HG03045 (cell line): Measurements from ENCODE around the gene RABGAP1L.
"Not testable (repeated sequence)": the region's sequence is repeated elsewhere in the genome, so short reads cannot be mapped to it uniquely, and the experiment has no call there.

Experiments
- ATAC-seq: cut with Tn5 transposase; IDR thresholded peaks from one replicate; pipeline ENCODE4 v1.9.1; 2021; ENCODE audit warnings: mild to moderate bottlenecking, moderate library complexity; ENCODE audit not compliant: unreplicated experiment

RABGAP1L gene

DNA sequence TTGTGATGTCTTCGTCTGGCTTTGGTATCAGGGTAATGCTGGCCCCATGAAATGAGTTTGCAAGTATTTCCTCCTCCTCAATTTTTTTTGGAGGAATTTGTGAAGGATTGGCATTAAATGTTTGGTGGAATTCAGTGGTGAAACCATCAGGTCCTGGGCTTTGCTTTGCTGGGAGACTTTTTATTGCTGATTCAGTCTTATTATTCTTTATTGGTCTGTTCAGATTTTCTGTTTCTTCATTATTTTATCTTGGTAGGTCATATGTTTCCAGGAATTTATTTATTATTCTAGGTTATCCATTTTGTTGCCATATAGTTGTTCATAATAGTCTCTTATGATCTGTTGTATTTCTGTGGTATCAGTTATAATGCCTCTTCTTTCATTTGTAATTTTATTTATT, 126.7 kb downstream of the RABGAP1L start:
- ATAC-seq = no peak

DNA sequence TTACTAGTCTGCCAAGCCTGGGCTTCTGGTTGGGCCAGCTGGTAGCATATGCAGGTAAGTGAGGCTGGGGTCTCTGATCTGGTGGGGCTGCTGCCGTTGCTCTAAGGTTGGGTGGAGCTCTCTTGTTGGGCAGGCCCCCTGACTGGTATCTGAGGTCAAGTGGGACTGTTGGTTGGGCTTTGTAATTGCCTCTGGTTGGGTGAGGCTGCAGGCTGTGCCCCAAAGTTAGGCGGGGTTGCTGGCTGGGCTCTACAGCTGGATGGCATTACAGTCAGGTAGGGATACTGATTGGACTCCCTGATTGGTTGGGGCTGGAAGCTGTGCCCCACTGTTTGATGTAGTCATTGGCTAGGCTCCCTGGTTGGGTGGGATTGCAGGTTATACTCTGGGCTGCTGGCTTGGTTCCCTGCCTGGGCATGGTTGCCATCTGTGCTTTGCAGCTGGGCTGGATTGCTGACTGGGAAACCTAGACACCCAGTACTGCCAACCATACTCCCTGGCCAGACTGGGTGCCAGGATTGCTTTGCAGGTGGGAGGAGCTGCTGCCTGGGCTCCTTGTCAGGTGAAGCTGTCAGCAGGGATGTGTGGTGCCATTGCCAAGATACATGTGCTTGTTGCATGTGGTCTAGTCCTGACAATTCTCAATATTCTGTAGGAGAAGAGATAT, 130.5 kb downstream of the RABGAP1L start:
- ATAC-seq = no peak

- no peak for ATAC-seq
Measured at GRCh38 chr1:174291059-174291458, 131.7 kb downstream of the RABGAP1L start.

DNA sequence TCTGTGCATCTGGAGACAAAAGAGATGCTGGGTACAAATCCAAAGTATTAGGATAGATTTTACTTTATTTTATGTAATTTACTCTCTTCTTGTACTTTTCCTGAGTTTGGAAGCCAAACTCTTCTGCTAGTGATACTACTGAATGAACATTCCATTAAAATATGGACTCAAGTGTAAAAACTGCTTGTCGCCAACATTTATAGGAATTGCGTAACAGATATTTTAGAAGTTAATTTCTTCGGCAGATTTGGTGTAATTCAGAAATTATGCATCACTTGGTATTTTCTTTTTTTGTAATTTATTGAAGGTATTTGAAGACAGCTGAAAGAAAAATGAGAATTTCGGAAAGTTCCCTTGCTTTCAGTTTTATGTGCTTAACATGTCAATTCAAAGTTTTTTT, 137.0 kb downstream of the RABGAP1L start:
- no peak for ATAC-seq

GRCh38 chr1:174297351-174297750, 138.0 kb downstream of the RABGAP1L start:
- no peak for ATAC-seq

DNA sequence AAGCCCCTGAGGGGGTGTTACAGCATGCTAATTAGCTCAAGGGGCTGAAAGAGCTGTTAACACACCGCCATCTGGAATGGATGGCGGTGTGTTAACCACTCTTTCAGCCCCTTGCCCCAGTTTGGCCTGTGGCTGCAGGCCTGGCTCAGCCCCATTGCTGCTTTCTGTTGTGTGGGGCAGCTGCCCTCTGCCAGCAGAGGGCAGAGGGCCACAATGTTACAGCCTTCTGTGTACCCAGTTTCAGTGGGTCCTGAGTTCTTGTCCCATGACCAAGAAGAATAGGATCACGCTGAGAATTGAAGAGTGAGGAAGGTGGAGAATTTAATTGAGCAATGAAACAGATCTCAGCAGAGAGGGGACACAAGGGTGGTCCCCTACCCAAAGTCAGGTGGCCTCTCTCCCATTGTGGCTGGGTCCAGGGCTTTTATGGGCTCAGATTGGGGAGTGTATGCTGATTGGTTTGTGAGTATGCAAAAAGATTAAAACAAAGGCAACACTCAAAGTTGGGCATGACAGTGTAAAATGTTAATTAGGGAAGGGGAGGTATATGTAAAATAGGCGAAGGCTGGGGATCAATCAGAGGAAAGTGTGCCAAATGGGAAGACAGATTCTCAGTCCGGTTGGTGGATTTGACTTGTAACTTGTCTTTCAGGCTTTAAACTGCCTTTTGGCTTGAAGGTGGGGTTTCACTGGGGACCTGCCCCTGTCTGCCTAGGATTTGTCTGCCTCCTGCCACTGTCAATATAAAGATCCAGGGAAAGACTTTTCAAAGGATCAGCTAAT, 142.2 kb downstream of the RABGAP1L start:
- ATAC-seq = no peak

GRCh38 chr1:174308604-174309003, 149.3 kb downstream of the RABGAP1L start:
- ATAC-seq = no peak

GRCh38 chr1:174309490-174309889, 150.2 kb downstream of the RABGAP1L start:
- ATAC-seq = no peak

- no peak for ATAC-seq
Measured at GRCh38 chr1:174314433-174314832, 155.1 kb downstream of the RABGAP1L start.

DNA sequence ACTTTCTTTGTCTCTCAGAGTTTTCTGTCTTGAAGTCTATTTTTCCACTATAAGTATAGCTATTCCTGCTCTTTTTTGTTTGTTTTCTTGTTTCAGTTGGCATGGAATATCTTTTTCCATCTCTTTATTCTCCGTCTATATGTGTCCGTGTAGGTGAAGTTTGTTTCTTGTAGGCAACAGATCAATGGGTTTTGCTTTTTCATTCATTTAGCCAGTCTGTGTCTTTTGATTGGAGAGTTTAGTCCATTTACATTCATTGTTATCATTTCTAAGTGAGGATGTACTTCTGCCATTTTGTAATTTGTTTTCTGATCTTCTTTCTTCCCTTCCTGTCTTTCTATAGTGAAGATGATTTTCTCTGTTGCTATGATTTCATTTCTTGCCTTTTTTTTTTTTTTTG, 155.9 kb downstream of the RABGAP1L start:
- no peak for ATAC-seq

DNA sequence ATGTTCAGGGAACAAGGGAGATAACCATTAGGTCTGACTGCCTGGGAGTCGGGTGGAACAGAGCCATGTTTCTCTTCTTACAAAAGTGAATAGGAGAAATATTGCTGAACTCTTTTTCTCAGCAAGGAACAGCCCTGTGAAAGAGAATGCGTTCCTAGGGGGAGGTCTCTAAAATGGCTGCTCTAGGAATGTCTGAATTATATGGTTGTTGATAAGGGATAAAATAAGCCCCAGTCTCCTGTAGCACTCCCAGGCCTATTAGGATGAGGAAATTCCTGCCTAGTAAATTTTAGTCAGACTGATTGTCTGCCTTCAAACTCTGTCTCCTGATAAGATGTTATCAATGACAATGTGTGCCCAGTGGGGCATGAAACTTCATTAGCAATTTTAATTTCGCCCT, 161.6 kb downstream of the RABGAP1L start:
- not testable (repeated sequence) for ATAC-seq

DNA sequence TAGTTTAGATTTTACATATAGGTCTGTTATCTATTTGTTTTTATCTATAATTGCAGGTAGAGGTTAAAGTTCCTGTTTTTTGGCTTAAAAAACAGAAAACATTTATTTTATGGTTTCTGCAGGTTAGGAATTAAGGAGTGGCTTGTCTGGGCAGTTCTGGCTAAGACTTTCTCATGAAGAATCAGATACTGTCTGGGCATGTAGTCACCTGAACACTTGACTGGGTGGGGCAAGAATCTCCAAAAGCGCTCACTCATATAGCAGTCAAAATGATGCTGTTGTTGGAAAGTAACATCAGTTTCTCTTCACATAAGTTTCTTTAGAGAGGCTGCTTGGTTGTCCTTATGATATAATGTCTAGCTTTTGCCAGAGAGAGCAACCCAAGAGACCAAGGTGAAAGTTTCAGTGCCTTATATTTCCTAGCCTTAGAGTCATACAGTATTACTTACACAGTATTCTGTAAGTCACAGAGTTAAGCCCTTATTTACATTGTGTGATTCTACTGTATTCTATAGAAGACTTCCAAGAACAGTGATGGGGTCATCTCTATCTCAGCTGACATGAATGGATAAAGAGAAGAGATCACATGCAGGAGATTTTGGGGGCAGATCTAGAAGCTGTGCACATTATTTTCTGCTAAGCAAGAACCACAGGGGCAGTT, 163.0 kb downstream of the RABGAP1L start:
- no peak for ATAC-seq

- no peak for ATAC-seq
Measured at GRCh38 chr1:174324493-174324892, 165.2 kb downstream of the RABGAP1L start.

- ATAC-seq = no peak
Measured at GRCh38 chr1:174324939-174325338, 165.6 kb downstream of the RABGAP1L start.

DNA sequence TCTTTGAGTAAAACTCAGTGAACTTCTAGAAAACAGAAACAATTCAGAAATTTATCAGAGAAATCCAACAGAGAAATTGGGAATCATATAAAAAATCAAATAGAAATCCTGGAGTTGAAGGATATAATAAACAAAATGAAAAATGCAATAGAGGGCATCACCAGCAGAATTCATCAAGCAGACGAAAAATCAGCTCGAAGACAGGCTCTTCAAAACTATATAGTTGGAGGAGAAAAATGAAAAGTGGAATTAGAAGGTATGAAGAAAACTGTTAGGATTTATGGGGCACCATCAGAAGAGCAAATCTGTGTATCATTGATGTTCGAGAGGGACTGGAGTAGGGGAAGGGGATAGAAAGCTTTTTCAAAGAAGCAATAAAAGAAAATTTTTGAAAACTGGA, 167.0 kb downstream of the RABGAP1L start:
- ATAC-seq = no peak

GRCh38 chr1:174333437-174333836, 174.1 kb downstream of the RABGAP1L start:
- ATAC-seq = no peak

DNA sequence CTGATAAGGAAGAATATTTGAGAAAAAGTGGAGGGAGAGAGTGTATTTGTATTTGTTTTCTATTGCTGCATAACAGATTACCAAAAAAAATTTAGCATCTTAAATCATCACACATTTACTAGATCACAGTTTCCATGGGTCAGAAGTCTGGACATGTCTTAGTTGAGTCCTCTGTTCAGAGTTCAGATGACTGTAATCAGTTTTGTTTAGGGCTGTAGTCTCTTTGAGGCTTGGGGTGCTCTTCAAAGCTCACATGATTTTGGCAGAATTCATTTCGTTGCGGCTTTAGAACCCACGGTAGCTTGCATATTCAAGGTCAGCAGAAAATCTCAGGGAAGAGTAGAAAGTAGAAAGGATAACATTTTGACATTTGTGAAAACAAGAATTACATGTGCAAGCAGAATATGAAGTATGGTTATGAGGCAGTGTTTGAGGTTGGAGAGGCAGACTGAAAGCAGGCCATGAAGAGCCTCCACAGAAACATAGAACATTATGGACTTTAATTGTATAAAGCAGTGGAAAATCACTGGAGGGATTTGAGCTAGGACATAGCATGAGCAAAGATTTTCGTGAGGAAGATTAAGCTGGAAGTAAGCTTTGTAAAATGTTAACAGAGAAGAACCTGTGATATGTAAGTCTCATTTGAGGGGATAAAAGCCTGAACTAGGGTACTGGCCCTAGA, 177.8 kb downstream of the RABGAP1L start:
- no peak for ATAC-seq

- not testable (repeated sequence) for ATAC-seq
Measured at GRCh38 chr1:174340404-174340803, 181.1 kb downstream of the RABGAP1L start.

DNA sequence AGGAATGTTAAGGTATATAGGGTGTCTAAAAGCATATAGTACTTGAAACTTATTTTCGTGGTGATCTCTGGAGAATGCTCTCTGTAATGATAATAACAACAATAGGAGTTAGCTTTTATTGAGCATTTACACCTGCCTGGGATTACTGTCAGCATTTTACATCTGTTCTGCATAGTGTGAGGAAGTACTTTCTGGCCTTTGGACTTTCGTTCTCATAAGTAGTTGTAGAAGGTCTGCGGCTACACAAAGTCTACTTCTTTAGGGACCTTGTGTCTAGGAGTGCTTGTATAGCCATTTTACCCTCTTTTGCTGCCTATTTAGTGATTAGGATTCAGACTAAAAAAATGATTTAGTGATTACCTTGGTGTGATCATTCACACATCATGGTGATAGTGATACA, 184.8 kb downstream of the RABGAP1L start:
- ATAC-seq = no peak

- no peak for ATAC-seq
Measured at GRCh38 chr1:174352117-174352516, 192.8 kb downstream of the RABGAP1L start.

DNA sequence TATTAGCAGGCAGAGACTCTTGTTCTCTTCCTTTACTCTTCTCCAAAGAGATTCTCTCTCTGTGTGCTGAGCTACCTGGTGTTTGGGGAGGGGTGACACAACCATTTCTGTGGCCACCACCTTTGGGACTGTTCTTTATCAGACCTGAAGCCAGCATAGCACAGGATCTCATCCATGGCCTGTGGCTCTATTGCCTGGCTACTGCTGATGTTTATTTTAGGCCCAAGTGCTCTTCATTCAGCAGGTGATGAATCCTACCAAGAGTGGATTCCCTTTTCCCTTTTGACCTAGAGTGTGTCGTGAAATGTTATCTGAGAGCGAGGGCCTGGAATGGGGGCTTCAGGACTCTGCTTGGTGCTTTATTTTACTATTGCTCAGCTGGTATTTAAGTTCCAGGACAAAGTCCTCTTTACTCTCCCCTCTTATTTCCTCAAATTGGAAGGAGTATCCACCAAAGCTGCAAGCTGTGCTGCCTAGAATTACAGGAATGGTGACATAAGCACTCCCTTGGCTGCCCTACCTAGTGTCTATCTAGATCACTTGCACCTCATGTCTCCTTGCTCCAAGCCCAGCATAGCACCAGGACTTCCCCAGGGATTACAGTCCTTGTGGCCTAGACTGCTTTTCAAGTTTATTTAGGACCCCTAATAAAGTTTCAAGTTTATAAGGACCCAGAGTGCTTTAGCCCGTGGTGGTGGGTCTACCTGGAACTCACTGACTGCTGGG, 193.7 kb downstream of the RABGAP1L start:
- no peak for ATAC-seq
